Mononuclear cell (primary cell): ENCODE measurements around the gene PKM. TPM values are rescaled to one million over a fixed set of nuclear protein-coding genes. Genes with fewer than 3 reads are reported as not detected.

Experiments
- H3K27me3 ChIP-seq: 2 replicates; pipeline ENCODE4 v1.6.0; 2011; ENCODE audit warnings: low read length, control low read depth; ENCODE audit not compliant: insufficient read depth
- H3K4me1 ChIP-seq: 2 replicates; pipeline ENCODE4 v1.5.1; 2011; ENCODE audit warnings: mild to moderate bottlenecking, low read length, control low read depth; ENCODE audit not compliant: insufficient read depth
- H3K4me3 ChIP-seq: 2 replicates; pipeline ENCODE4 v1.5.1; 2011; ENCODE audit warnings: mild to moderate bottlenecking, low read length, moderate library complexity
- H3K9me3 ChIP-seq: 2 replicates; pipeline ENCODE4 v1.5.1; 2011; ENCODE audit warnings: low read depth, mild to moderate bottlenecking, control low read depth, low read length
- total RNA-seq: library from RNA; depleted of rRNA; stranded (reverse); fragments of >200 nt; gene quantifications from one replicate; pipeline ENCODE4 v1.2.3, GENCODE V29; 2012

Gene PKM
- total RNA-seq, 1 donor, result 470 TPM

DNA sequence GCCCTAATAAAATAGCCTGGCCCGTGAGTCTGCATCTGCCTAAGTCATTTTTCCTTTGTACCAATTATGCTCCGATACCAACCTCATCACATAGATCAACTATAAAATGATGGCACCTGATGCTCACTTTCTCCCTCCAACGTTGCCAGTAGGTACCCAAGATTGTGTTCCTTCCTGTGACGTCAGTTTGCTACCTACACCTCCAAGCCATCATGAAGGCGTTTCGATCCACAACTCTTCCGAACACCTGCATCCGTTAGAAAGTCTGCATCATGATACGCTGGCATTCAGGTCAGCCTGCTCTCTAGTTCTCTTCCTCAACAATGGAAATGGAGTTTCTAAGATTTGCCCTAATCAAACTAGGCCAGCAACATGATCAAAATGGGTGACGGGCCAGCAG is 7.7 kb downstream of the PKM start:
- no peak overlapping the region for H3K4me3 ChIP-seq
- no peaks in the 10 kb centered on the region for H3K27me3 ChIP-seq
- peaks cover 80% of the 10 kb centered on the region for H3K4me1 ChIP-seq
- H3K9me3 ChIP-seq, result no peaks in the 10 kb centered on the region

DNA sequence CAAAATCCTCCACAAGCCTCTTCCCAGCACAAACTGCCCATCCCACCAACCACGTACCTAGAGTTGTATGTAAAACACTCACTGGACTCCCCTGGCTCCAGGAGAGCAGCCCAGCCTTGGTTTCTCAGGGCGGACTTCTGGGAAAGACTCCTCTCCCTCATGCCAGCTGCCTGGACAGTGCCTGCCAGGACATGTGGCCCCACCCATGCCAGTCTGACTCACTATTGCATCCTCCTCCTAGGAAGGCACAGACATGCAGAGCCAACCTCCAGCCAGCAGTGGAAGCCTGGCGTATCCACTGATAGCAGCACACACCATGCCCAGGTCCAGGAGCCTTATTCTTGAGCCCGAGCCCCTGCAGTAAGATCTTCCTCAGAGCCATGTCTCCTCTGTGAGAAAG is 8.6 kb downstream of the PKM start:
- H3K27me3 ChIP-seq, result no peaks in the 10 kb centered on the region
- H3K9me3 ChIP-seq, result no peaks in the 10 kb centered on the region
- H3K4me3 ChIP-seq, result no peak overlapping the region
- peaks cover 71% of the 10 kb centered on the region for H3K4me1 ChIP-seq

DNA sequence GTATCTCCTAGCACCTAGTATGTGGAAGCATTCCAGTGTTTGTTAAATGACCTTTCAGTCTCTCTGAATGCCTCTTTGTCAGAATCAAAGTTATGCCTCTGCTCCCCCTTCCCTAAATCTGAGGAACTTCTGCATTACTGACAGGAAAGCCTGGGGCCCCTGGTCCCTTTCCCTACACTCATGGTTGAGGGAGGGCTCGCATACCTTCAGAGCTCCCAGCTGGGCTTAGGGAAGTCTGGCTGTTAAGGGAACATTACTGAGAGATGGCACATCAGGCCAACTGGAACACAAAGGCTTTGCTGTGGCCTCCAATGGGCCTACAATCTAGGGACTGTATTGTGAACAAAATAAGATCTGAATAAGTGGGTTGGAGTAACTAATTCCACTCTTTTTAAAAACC is 10.3 kb downstream of the PKM start:
- Histone ChIP-seq H3K4me3 (no peak overlapping the region), H3K27me3 (no peaks in the 10 kb centered on the region)

DNA sequence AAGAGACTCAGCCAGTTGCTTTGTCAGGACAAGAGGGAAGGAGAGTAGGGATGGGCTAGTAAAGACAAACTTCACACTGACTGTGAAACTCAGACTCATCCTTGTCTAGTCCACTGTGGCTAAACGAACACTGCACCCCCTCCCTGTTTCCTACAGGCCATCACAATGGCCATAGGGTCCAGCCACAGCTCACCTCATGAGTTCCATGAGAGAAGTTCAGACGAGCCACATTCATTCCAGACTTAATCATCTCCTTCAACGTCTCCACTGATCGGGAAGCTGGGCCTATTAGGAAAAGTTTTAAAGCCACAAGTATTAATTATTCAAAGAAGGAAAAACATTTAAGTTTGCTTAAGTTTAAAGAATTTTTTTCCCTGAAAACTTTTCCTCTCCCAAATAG is 13.8 kb downstream of the PKM start:
- Histone ChIP-seq H3K9me3 (no peaks in the 10 kb centered on the region), H3K27me3 (no peaks in the 10 kb centered on the region), H3K4me3 (no peak overlapping the region), H3K4me1 (peaks cover 24% of the 10 kb centered on the region)

More for the DNA sequence above, 10.3 kb downstream of the PKM start:
- Histone ChIP-seq H3K4me1 (peaks cover 54% of the 10 kb centered on the region), H3K9me3 (no peaks in the 10 kb centered on the region)

GRCh38 chr15:72216079-72216478 is 14.9 kb downstream of the PKM start:
- Histone ChIP-seq H3K4me3 (no peak overlapping the region), H3K27me3 (no peaks in the 10 kb centered on the region), H3K4me1 (peaks cover 14% of the 10 kb centered on the region)

GRCh38 chr15:72207558-72208085 is 23.4 kb downstream of the PKM start:
- no peaks in the 10 kb centered on the region for H3K27me3 ChIP-seq
- H3K4me1 ChIP-seq, result no peaks in the 10 kb centered on the region

More at GRCh38 chr15:72216079-72216478, 14.9 kb downstream of the PKM start:
- H3K9me3 ChIP-seq, result no peaks in the 10 kb centered on the region

GRCh38 chr15:72206677-72207000 is 24.4 kb downstream of the PKM start:
- no peaks in the 10 kb centered on the region for H3K4me1 ChIP-seq

More at GRCh38 chr15:72207558-72208085, 23.4 kb downstream of the PKM start:
- Histone ChIP-seq H3K4me3 (no peak overlapping the region), H3K9me3 (no peaks in the 10 kb centered on the region)

GRCh38 chr15:72205896-72206676 is 24.9 kb downstream of the PKM start:
- Histone ChIP-seq H3K27me3 (no peaks in the 10 kb centered on the region), H3K4me3 (no peak overlapping the region), H3K9me3 (no peaks in the 10 kb centered on the region), H3K4me1 (no peaks in the 10 kb centered on the region)

More at GRCh38 chr15:72206677-72207000, 24.4 kb downstream of the PKM start:
- Histone ChIP-seq H3K4me3 (no peak overlapping the region), H3K27me3 (no peaks in the 10 kb centered on the region), H3K9me3 (no peaks in the 10 kb centered on the region)

DNA sequence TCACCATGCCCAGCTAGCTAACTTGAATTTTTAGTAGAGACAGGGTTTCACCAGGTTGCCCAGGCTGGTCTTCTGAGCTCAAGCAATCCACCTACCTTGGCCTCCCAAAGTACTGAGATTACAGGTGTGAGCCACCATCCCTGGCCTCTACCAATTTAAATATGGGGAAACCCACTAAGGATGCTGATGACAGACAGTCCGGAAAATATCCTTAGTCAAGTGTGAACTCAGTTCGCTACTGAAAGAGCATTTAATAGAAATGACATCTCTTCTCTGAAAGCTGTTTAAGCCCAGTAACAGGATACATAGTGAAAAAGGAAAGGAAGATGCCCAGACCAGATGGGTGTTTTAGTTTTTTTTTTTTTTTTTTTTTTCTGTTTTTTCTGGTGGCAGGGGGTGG is 25.7 kb downstream of the PKM start:
- Histone ChIP-seq H3K9me3 (no peaks in the 10 kb centered on the region), H3K4me1 (no peaks in the 10 kb centered on the region), H3K27me3 (no peaks in the 10 kb centered on the region), H3K4me3 (no peak overlapping the region)

DNA sequence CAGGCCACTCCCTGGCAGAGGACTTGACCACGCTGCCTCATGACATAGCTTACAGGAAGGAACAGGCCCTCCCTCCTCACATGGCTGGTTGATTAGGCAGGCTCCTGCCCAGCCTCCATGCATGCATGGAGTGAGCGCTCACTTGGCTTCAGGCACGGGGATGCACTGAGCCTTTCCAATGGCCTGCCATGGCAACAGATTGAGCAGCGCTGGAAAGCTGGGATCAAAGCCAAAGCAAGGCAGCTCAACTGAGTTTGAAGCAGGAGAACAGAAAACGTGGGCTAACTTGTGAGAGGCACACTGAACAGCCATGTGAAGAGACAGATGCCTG is 27.5 kb downstream of the PKM start:
- no peak overlapping the region for H3K4me3 ChIP-seq
- no peaks in the 10 kb centered on the region for H3K9me3 ChIP-seq
- H3K4me1 ChIP-seq, result no peaks in the 10 kb centered on the region
- no peaks in the 10 kb centered on the region for H3K27me3 ChIP-seq

DNA sequence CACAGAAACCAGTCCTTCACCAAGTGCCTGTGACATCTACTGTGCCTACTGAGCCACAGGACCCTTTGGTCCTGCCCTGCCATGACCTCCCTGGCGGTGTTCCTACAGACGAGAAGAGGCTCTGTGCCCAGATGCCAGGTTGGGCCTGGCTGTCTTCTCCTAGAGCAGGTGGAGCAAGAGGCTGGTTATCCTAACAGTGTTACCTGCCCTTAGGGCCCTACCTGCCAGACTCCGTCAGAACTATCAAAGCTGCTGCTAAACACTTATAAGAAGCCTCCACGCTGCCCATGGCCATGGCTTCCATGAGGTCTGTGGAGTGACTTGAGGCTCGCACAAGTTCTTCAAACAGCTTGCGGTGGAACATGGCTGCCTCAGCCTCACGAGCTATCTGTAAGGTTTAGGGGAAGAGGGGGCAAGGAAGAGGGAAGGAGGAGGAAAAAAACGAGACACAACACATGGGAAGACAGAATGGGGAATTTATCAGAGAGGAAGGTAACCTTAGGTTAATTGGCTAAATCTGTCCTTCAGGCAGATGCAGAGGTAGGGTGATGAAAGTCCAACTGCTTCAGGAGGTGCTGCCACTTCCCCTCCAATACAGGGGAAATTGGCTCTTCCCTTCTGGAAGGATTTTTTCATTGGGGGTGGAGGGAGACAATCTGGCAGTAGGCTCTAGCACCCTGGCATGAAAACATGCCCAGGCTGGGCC is 28.0 kb downstream of the PKM start:
- peaks cover 3% of the 10 kb centered on the region for H3K4me1 ChIP-seq
- no peaks in the 10 kb centered on the region for H3K27me3 ChIP-seq
- H3K9me3 ChIP-seq, result no peaks in the 10 kb centered on the region
- H3K4me3 ChIP-seq, result no peak overlapping the region

GRCh38 chr15:72202302-72202701 is 28.7 kb downstream of the PKM start:
- Histone ChIP-seq H3K9me3 (no peaks in the 10 kb centered on the region), H3K4me3 (no peak overlapping the region), H3K4me1 (peaks cover 6% of the 10 kb centered on the region), H3K27me3 (peaks cover under 1% of the 10 kb centered on the region)

- H3K27me3 ChIP-seq, result peaks cover 9% of the 10 kb centered on the region
- peaks cover 12% of the 10 kb centered on the region for H3K4me1 ChIP-seq
- H3K9me3 ChIP-seq, result no peaks in the 10 kb centered on the region
- H3K4me3 ChIP-seq, result no peak overlapping the region
Observed at GRCh38 chr15:72201391-72201921, 29.5 kb downstream of the PKM start.

GRCh38 chr15:72200395-72201237 is 30.4 kb downstream of the PKM start:
- H3K9me3 ChIP-seq, result no peaks in the 10 kb centered on the region
- no peak overlapping the region for H3K4me3 ChIP-seq
- peaks cover 10% of the 10 kb centered on the region for H3K27me3 ChIP-seq
- peaks cover 17% of the 10 kb centered on the region for H3K4me1 ChIP-seq
